Stimulated activated CD8-positive, alpha-beta memory T cell treated with anti-CD3 and anti-CD28 coated beads, Interleukin-4, amount 100 ng/mL, for 4 hours (primary cell): Measurements from ENCODE around the gene MESP2.

Experiments
- DNase-seq, 2 donors: peaks; one replicate each; pipeline ENCODE4 v3.0.0-alpha.2; 2020; ENCODE audit warnings: low read depth in 2 of 2, low spot score in 1 of 2

MESP2 gene, protein sequence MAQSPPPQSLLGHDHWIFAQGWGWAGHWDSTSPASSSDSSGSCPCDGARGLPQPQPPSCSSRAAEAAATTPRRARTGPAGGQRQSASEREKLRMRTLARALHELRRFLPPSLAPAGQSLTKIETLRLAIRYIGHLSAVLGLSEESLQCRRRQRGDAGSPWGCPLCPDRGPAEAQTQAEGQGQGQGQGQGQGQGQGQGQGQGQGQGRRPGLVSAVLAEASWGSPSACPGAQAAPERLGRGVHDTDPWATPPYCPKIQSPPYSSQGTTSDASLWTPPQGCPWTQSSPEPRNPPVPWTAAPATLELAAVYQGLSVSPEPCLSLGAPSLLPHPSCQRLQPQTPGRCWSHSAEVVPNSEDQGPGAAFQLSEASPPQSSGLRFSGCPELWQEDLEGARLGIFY

DNA sequence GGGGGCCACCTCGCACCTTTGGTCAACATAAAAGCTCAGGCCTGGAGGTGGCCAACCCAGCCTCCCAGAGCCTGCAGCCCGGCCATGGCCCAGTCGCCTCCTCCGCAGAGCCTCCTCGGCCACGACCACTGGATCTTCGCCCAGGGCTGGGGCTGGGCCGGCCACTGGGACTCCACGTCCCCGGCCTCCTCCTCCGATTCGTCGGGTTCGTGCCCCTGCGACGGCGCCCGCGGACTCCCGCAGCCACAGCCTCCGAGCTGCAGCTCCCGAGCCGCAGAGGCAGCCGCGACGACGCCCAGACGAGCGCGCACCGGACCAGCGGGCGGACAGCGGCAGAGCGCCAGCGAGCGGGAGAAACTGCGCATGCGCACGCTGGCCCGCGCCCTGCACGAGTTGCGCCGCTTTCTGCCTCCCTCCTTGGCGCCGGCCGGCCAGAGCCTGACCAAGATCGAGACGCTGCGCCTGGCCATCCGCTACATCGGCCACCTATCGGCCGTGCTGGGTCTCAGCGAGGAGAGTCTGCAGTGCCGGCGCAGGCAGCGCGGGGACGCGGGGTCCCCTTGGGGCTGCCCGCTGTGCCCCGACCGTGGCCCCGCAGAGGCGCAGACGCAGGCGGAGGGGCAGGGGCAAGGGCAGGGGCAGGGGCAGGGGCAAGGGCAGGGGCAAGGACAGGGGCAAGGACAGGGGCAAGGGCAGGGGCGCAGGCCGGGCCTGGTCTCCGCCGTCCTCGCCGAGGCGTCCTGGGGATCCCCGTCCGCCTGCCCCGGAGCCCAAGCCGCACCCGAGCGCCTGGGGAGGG is at the start of gene MESP2:
MESP2 (plus strand) TSS at position 59 of the 799 bp plus-strand sequence; CDS start at position 85, 26 bp downstream.
- no peak for DNase-seq

DNA sequence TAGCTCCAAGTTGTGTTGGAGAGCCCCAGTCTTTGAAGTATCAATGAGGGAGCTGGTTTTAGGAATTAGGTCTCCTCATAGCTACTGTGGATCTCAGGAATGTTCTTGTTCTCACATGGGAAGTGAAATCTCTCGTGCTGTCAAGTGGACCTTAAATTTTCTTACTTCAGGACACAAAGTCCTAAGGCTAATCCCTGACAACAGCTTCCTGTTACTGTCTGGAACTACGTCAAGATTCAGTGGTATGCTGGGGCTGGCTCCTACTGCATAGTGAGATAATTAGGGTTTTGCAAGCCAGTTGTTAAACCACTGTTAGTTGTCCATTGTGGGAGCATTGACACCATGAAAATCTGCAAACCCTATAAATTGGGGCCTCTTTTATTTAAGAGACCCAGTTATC is 47.9 kb upstream of the MESP2 start:
- DNase-seq, result no peak

DNA sequence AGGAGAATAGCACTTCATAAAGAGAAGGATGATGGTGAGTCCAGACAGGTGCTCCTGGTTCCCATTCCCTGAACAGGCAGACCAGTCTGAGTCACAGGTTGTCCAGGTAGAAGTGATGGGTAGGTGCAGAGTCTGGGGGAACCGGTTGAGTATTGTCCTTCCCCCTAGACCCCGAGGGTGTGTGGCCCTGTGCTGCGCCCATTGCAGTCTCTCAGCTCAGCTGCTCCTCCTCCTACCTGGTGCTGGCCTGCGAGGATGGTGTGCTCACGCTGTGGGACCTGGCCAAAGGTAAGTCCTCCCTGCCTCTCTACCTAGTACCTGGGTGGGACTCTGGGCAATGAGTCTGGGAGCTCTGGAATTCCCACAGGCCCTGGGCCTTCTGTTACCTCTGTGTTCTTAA is 44.9 kb upstream of the MESP2 start:
- DNase-seq, result no peak

DNA sequence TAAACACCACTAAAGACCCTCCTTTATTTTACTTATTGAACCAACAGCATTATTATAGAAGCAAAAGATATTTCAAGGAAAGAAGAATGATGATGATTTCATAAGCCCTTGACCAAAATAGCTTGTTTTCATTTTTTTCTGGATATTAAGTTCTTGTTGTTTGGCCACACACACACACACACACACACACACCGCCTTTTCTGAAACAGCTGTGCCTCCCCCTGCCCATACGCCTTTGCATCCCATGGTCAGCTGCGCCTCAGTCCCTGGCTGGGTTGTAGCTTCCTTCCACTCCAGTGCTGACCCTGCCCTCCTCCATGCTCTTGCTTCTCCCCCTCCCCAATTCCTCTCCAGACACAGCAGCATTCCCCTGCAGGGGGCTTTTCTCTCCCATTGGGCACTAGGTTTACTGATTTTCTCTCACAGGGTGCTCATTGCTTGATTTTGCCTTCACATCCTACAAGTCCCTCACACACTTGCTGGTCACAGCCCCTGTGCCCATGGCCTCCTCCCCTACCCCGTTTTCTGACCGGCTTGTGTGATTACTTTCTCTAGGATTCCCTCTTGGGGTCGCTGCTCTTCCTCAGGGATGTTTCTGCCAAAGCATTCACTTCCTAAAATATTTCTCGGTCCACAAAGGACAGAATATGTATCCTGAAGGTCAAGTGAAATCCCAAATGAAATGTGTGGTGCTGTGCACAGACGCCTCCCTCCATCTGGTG is 43.5 kb upstream of the MESP2 start:
- no peak for DNase-seq

DNA sequence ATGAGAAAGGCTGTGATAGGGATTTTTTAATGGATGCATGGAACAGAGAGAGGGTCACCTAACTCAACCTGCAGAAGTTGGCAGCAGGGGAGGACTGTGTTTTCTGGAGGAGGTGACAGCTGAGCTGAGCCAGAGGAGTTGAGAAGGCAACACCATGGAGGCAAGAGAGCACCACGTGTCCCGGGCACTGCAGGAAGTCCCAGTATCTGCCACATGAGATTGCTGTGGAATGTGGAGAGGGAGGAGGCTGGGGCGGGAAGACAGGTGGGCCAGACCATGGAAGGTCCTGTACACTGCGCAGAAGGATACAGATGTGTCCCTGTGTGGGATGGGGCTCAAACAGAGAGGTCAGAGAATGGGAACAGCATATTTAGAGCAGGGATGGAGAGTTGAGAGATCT is 40.4 kb upstream of the MESP2 start:
- DNase-seq, result no peak

DNA sequence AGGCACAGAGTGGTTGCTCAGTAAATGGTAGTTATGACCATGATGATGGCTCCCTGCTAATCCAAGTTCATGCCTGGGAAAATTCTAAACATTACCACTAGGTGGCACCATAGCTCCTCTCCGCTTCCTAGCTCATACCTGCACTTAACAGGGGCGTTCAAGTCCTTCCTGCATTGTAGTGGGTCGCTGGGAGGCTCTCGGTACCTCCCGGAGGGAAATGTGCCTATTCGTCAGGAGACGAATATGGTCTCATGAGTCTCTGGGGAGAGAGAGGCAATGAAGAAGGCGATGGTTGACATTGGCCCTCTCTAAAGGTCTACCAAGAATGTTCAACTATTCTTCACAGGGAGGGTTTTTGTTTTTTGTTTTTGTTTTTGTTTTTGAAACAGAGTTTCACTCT is 36.0 kb upstream of the MESP2 start:
- DNase-seq, result peak in 1 of 2 donors; percentile 15

DNA sequence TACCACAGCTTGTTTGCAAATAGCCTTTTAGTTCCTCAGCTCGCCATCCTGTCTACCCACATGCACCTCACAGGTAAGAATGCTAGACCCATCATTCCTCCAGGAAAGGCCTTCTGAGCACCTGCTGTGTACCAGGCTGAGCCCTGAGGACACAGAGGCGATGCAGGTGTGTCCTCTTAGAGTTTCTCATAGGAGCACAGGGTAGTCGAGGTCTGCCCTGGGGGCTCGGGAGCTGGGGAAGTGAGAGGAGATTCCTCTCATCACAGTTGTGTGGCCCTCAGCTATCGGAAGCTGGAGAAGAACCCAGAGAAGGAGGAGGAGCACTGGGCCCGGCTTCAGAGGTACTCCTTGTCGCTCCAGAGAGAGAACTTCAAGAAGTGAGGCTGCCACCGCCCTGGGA is 33.1 kb upstream of the MESP2 start:
- no peak for DNase-seq

DNA sequence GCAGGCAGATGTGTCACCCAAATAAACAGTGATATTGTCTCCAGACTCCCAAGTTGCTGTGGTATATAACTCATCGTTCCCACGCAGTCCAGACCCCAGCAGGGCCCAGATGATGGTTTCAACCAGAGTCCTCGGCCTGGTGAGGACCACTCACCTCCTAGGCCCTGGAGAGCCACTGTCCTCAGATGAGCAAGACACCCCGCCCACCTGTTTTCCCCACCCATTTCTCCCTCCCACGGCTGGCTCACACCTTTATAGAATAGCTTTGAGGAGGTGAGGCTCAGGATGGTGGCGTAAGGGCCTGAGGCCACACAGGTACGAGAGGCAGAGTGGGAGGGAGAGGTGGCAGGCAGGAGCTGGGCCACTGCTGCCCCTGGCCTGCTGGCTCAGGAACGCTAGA is 32.5 kb upstream of the MESP2 start:
- no peak for DNase-seq

DNA sequence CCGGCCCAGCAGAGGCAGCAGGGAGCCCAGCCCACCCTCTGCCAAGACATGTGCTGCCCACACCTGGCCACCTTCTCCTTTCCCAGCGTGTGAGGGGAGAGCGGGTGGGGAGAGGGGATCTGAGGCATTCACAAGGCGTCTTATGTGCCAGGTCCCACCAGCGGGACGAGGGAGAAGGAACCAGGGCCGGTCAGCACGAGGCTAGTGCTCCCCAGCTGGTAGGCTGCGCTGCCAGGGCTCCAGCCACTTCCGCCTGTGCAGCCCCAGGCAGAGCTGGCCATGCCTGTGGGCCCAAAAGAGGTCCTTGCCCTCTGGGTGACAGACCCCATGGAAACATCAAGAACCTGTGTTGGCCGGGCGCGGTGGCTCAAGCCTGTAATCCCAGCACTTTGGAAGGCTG is 31.0 kb upstream of the MESP2 start:
- no peak for DNase-seq

DNA sequence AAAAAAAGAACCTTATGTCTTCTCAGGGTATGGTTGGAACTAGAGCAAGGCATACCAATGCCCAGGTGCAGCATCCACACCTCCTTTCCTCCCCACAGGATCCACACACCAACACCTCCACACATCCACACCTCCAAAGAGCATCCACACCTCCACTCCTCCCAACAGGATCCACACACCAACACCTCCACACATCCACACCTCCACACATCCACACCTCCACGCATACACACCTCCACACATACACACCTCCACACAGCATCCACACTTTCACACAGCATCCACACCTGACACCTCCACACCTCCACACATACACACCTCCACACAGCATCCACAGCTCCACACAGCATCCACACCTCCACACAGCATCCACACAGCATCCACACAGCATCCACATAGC is 30.4 kb upstream of the MESP2 start:
- no peak for DNase-seq

DNA sequence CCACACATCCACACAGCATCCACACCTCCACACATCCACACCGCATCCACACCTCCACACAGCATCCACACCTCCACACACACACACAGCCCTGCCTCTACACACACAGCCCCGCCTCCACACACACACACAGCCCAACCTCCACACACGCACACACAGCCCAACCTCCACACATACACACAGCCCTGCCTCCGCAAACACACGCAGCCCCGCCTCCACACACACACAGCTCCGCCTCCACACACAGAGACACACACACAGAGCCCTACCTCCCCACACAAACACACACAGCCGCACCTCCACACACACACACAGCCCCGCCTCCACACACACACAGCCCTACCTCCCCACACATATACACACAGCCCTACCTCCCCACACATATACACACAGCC is 29.7 kb upstream of the MESP2 start:
- no peak for DNase-seq

DNA sequence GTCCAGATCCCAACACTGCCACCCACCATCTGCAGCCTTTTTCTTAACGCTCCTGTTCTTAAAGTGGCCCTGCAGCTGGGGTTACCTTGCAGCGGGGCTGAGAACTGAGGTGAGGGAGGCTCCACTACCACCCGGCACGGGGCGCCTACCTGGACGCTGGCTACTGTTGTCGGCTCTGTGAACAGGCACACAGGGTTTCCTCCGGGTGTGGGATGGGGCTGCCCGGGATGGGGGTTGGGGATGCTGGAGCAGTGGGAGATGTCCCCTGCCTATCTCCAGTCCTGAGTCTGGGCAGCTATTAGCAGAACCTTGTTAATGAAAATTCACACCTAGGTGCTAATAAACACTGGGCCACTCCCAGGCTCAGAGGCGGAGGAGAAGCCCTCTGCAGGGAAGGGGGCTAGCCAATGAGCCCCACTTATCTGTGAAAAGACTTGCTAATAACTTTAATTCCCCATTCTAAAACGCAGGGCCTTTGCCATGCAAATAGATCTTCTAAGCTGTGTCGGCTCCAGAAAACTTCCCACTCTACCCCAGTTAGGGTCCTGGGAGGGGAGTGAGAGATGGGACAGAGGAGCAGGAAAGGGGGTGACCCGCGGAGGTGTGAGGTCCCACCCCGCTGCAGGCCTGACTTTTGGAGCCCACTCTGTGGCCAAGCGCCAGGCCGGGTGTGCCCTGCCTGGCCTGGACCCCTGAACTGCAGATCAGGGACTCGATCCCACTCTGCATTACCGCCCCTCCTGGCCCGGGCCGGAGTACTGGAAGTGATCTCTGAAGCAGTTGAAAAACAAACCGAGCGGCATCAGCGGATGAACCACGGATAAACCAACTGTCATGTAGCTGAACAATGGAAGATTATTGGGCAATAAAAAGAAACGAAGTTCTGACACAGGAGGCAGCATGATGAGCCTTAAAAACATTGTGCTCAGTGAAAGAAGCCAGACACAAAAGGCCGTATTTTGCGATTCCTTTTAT is 28.1 kb upstream of the MESP2 start:
- no peak for DNase-seq

DNA sequence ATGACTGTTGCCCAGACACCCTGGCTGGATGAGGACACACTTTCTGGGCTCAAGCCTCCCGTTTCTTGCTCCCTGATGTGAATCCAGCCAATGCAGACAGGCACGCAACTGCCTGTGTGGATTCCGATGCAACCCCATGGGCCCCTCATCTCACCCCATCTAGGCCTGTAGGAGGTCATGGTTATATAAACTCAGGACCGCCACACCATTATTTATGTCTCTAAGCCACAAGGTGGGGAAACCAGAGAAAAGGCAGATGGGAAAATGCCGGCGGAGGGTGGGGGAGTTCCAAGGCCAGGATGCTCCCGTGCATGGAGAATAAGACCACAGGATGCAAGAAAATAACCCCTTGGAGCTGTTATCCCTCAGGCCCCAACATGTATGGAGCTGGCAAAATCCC is 27.1 kb upstream of the MESP2 start:
- no peak for DNase-seq

DNA sequence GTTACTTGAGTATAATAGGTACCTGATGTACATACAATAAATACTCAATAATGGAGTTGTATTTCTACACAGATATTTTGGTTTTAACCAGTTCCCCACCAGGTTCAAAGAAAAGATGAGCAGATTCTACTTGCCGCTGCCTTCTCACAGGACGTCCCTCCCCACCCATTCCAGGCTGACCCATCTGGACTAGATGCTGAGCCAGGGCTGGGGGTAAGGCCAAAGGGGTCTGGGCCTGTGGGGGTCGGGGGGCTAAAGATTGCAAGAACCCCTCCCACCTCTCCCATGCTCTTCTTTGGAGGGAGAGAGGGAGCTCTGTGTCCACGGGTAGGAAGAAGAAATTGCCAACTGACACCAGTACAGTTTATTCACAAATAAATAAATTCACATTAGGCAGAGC is 26.6 kb upstream of the MESP2 start:
- no peak for DNase-seq

DNA sequence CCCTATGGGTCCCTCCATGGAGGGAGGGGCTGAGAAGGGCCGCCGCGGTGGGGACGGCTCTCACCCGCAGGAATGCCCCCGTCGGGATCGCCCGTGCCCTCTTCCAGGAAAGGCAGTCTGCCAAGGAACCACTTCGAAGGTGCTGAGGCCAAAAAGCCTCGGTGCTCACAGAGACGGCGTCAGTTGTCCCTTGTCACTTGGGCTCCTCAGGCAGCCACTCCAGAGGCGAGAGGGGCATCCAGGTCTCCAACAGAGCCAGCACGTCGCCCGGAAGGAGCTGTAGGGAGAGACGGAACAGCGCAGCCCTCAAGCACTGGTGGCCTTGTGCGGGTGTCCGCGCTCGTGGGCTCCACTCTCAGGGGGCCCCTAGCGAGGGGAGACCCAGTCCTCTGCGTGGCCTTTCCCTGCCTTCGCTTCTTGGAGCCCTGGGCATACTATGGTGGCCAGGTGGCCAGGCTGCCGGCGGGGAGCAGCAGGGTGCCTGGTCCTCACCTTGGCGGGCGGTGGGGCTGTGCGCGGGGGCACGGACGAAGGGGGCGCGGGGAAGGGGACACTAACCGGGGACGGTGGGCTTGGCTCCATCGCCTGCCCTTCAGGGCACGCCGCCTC is 26.1 kb upstream of the MESP2 start:
- DNase-seq, result no peak

DNA sequence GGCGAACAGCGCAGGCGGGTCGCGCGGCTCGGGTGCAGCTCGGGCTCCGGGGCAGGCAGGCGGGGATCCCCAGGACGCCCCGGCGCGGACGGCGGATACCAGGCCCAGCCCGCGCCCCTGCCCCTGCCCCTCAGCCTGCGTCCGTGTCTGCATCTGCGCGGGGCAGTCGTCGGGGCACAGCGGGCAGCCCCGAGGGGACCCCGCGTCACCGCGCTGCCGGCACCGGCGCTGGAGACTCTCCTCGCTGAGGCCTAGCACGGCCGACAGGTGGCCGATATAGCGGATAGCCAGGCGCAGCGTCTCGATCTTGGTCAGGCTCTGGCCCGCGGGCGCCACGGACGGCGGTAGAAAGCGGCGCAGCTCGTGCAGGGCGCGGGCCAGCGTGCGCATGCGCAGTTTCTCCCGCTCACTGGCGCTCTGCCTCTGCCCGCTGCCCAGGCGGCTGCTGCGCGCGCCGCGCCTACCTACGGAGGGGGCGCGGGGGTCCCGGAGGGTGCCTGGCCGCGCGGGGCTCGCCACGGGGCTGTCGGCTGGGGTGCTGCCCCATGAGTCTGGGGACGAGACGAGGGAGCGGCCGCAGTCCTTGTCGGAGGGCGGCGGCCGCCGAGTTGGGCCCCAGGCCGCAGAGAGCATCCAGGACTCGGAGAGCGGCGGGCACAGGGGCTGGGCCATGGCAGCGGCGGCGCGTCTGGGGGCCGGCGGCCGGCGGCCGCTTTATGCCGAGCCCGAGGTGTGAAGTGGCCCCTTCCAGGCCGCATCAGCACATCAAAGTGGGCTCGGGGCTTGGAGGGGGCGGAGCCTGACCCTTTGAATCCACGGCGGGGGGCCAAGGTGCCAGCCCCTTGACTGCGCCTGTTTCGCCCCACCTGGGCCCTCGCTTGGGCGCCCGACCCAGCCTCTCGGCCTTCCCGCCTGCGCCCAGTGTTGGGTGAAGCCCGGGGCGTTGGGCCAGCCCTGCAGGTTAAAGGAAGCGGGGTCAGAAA is 25.3 kb upstream of the MESP2 start, which contains the start of gene MESP1:
MESP1 (minus strand) TSS at position 690 of the 983 bp plus-strand sequence; CDS start at position 672, 18 bp downstream.
- peak; percentile 53 to 67 for DNase-seq

DNA sequence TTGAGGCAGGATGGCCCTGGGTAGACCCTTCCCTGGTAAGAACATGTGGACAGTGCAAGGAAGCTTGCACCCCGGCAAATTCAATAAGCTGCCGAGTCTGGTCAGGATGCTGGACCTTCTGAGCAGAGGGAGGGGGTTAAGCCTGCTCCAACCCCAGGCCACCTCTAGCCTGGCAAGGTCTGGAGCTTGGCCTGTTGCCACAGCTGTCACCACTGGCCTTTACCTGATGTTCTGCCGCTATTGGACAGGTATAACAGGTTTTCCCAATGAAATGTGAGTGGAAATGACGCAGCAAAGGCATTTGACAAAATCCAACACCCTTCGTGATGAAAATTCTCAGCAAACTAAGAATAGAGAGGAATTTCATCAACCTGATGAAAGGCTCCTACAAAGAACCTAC is 24.4 kb upstream of the MESP2 start:
- DNase-seq, result no peak

DNA sequence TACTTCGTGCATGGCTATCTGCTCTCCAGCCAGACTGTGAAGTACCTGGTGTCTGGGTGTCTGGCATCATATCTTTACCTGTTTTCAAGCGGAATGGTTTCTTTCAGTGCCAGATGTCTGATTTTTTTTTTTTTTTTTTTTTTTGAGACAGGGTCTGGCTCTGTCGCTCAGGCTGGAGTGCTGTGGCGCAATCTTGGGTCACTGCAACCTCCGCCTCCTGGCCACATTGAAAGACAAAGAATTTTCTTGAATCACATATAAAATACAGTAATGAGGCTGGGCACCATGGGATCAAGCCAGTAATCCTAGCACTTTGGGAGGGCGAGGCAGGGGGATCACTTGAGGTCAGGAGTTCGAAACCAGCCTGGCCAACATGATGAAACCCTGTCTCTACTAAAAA is 22.3 kb upstream of the MESP2 start:
- no peak for DNase-seq
